Natural killer cell (primary cell): ENCODE results near the gene CREBBP. TPM values are rescaled to one million over a fixed set of nuclear protein-coding genes. Genes with fewer than 3 reads are reported as not detected.

Source experiments
- ATAC-seq, 3 donors: fragments of 150-1000 bp in 2 of 3; fragments of 200-7000 bp in 1 of 3; cut with Tn5 transposase; 1 replicate in 1 of 3; 2 replicates in 2 of 3; pipeline ENCODE4 v1.10.0; 2021; ENCODE audit warnings: mild to moderate bottlenecking in 2 of 3, moderate library complexity in 2 of 3
- DNase-seq, 2 donors: peaks; one replicate each; pipeline versions ENCODE4 v3.0.0 to v3.0.0-alpha.2; 2013 to 2021; ENCODE audit warnings: mixed read lengths in 1 of 2
- H3K27ac ChIP-seq: one replicate; pipeline ENCODE4 v1.5.1; 2013; ENCODE audit warnings: mild to moderate bottlenecking, low read length
- H3K27me3 ChIP-seq: one replicate; pipeline ENCODE4 v1.6.1; 2013; ENCODE audit warnings: low read length; ENCODE audit not compliant: control insufficient read depth, insufficient read depth
- H3K36me3 ChIP-seq: one replicate; pipeline ENCODE4 v1.6.1; 2013; ENCODE audit warnings: low read length; ENCODE audit not compliant: control insufficient read depth, insufficient read depth
- H3K4me1 ChIP-seq: one replicate; pipeline ENCODE4 v1.6.1; 2013; ENCODE audit warnings: low read length; ENCODE audit not compliant: control insufficient read depth, insufficient read depth
- H3K4me3 ChIP-seq: one replicate; pipeline ENCODE4 v1.5.1; 2013; ENCODE audit warnings: low read length
- H3K9me3 ChIP-seq: one replicate; pipeline ENCODE4 v1.6.1; 2013; ENCODE audit warnings: low read length; ENCODE audit not compliant: control insufficient read depth, insufficient read depth
- H3K27ac Mint-ChIP-seq, 2 donors: one replicate each; pipeline ENCODE4 v1.8.0; 2022; ENCODE audit warnings: mild to moderate bottlenecking in 2 of 2, mixed read lengths in 2 of 2, moderate library complexity in 1 of 2
- H3K27me3 Mint-ChIP-seq, 2 donors: one replicate each; pipeline ENCODE4 v1.8.0; 2022; ENCODE audit warnings: low read depth in 2 of 2, mixed read lengths in 2 of 2
- H3K36me3 Mint-ChIP-seq: one replicate; pipeline ENCODE4 v1.8.0; 2022; ENCODE audit warnings: mixed read lengths
- H3K4me1 Mint-ChIP-seq, 2 donors: one replicate each; pipeline ENCODE4 v1.8.0; 2022; ENCODE audit warnings: mixed read lengths in 2 of 2
- H3K4me3 Mint-ChIP-seq: one replicate; pipeline ENCODE4 v1.8.0; 2022; ENCODE audit warnings: mild to moderate bottlenecking, moderate library complexity, mixed read lengths
- H3K9me3 Mint-ChIP-seq, 2 donors: one replicate each; pipeline ENCODE4 v1.8.0; 2022; ENCODE audit warnings: mixed read lengths in 2 of 2
- WGBS: methylation state at CpG from one replicate; pipeline ENCODE4 v1.1.7; 2013; ENCODE audit warnings: missing lambda C conversion rate; ENCODE audit not compliant: insufficient coverage; 5-methylcytosine and 5-hydroxymethylcytosine counted together
- intact Hi-C: fragments of 100-400 bp; cut with micrococcal nuclease; formaldehyde crosslinking; loops from one replicate; pipeline ENCODE4 v1.14.2; 2022
- total RNA-seq, 4 donors: library from RNA; stranded (reverse); fragments of 120-200 nt in 1 of 4; gene quantifications; one replicate each; pipeline versions ENCODE4 v1.2.3 to v1.2.4, GENCODE V29; 2013 to 2022
- TF ChIP-seq, protein P1 (sequence below): fragments of 200-600 bp; IDR thresholded peaks from one replicate; pipeline ENCODE4 v1.8.0; 2022; ENCODE audit warnings: antibody characterized with exemption

Gene CREBBP
- total RNA-seq, 3 donors from 2014 or later (not counting 1 experiment from before 2014, with no cell fraction given): 197 to 234 (median 224) TPM

DNA sequence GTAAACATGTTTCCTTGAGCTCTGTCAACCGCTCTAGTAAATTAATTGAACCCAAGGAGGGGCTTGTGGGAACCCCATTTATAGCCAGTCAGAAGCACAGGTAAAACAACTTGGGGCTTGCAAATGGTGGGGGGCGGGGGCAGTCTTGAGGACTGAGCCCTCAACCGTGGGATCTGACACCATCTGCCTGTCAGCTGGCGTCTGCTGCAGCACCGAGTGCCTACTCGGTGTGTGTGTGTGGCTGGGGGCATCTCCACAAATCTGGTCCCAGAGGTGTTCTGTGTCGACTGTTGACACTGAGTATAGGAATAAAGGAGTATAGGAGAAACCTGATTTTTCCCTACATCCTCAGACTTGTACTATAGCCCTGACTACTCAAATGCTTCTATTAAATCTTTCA is 20.6 kb downstream of the CREBBP start:
- TF ChIP-seq, protein P1, sequence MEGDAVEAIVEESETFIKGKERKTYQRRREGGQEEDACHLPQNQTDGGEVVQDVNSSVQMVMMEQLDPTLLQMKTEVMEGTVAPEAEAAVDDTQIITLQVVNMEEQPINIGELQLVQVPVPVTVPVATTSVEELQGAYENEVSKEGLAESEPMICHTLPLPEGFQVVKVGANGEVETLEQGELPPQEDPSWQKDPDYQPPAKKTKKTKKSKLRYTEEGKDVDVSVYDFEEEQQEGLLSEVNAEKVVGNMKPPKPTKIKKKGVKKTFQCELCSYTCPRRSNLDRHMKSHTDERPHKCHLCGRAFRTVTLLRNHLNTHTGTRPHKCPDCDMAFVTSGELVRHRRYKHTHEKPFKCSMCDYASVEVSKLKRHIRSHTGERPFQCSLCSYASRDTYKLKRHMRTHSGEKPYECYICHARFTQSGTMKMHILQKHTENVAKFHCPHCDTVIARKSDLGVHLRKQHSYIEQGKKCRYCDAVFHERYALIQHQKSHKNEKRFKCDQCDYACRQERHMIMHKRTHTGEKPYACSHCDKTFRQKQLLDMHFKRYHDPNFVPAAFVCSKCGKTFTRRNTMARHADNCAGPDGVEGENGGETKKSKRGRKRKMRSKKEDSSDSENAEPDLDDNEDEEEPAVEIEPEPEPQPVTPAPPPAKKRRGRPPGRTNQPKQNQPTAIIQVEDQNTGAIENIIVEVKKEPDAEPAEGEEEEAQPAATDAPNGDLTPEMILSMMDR: no peak
- no peaks in the 10 kb centered on the region for H3K9me3 Mint-ChIP-seq
- peaks cover 87 to 89% of the 10 kb centered on the region in 2 donors for H3K4me1 Mint-ChIP-seq
- no peaks in the 10 kb centered on the region for H3K27me3 Mint-ChIP-seq
- no peaks in the 10 kb centered on the region for H3K9me3 ChIP-seq
- ATAC-seq (no peak), DNase-seq (no peak)
- no peaks in the 10 kb centered on the region for H3K36me3 Mint-ChIP-seq
- peak overlapping the region in 1 of 2 donors; percentile 58 for H3K27ac Mint-ChIP-seq
- H3K4me3 Mint-ChIP-seq: no peak overlapping the region
- H3K27me3 ChIP-seq: no peaks in the 10 kb centered on the region
- 45% methylated on average over 6 of the region's 7 CpGs for WGBS
- intact Hi-C loops: loop anchor here (5.0 kb wide), 1 partner anchor 43 kb away; no protein-coding TSS in a partner anchor
- H3K27ac ChIP-seq: no peak overlapping the region
- H3K36me3 ChIP-seq: no peaks in the 10 kb centered on the region
- no peak overlapping the region for H3K4me3 ChIP-seq
- peaks cover 76% of the 10 kb centered on the region for H3K4me1 ChIP-seq

GRCh38 chr16:3858801-3859200 is 21.7 kb downstream of the CREBBP start:
- Histone ChIP-seq H3K4me3 (no peak overlapping the region), H3K27me3 (no peaks in the 10 kb centered on the region), H3K36me3 (no peaks in the 10 kb centered on the region), H3K9me3 (no peaks in the 10 kb centered on the region), H3K27ac (no peak overlapping the region), H3K4me1 (peaks cover 73% of the 10 kb centered on the region)
- no peak for DNase-seq
- Mint-ChIP-seq H3K4me3 (peak overlapping the region; percentile 51), H3K27me3 (no peaks in the 10 kb centered on the region), H3K27ac (peak overlapping the region; percentile 39 to 82), H3K9me3 (no peaks in the 10 kb centered on the region), H3K4me1 (peaks cover 87 to 89% of the 10 kb centered on the region in 2 donors), H3K36me3 (no peaks in the 10 kb centered on the region)
- intact Hi-C loops: no loop called here
- no peak for ATAC-seq
- TF ChIP-seq, protein P1: no peak

DNA sequence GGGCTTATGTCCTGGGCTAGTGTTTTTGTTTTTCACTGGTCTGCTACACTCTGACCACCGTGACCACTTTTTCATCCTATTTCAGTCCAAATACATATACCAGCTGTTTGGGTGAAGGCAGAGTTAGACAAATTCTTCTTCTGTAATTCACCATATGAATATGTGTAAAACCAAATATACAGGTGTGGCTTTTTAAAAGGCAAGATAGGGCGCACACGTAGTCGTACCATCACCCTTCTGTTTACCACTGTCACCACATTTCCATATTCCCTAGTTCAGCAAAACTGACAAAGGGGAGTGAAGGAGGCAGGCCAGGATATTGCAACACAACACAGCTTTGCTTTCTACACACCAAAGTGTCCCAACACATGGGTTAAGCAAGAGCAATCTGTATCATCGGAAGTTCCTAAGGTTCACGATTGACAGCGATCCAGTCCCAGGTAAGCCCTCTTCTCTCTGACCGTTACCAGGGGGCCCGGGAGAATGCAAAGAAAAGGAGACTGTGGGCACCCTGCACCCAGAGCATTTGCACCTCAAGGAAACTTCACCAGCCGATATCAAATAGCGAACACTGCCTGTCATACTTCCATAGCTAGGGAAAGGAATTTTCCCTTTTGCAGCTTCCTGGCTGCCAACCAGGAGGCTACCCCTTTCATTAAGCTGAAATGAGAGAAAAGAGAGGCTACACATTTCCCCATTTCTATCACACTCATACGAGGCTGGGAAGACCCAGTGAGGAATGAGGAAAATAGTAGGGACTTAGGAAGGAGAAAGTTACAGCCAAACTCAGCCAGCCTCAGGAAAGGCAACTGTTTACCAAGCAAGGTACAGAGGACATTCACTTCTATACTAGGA is 23.1 kb downstream of the CREBBP start:
- Histone ChIP-seq H3K4me3 (no peak overlapping the region), H3K27ac (no peak overlapping the region), H3K9me3 (no peaks in the 10 kb centered on the region), H3K36me3 (no peaks in the 10 kb centered on the region), H3K27me3 (no peaks in the 10 kb centered on the region), H3K4me1 (peaks cover 65% of the 10 kb centered on the region)
- TF ChIP-seq, protein P1: no peak
- DNase-seq: no peak
- Mint-ChIP-seq H3K4me3 (peak overlapping the region; percentile 65), H3K9me3 (no peaks in the 10 kb centered on the region), H3K4me1 (peaks cover 84 to 89% of the 10 kb centered on the region in 2 donors), H3K36me3 (no peaks in the 10 kb centered on the region), H3K27me3 (no peaks in the 10 kb centered on the region), H3K27ac (peak overlapping the region; percentile 79 to 82)
- intact Hi-C loops: no loop called here
- peak in 2 of 3 donors; percentile 33 to 57 for ATAC-seq
- 63% methylated on average over 10 of the region's 12 CpGs for WGBS
